GM10847 (cell line): ENCODE measurements around the gene C6orf132.

ENCODE experiments used
- POLR2A ChIP-seq: IDR thresholded peaks from 2 replicates; pipeline ENCODE4 v1.6.1; 2011; ENCODE audit not compliant: insufficient read length; ENCODE audit errors: extremely low read depth

Gene C6orf132

GRCh38 chr6:42128460-42129359 is 13.7 kb downstream of the C6orf132 start:
- no peak for TF ChIP-seq POLR2A

GRCh38 chr6:42125663-42126062 is 16.8 kb downstream of the C6orf132 start:
- TF ChIP-seq POLR2A: no peak

- no peak for TF ChIP-seq POLR2A
Measured at GRCh38 chr6:42125231-42125630, 17.2 kb downstream of the C6orf132 start.

DNA sequence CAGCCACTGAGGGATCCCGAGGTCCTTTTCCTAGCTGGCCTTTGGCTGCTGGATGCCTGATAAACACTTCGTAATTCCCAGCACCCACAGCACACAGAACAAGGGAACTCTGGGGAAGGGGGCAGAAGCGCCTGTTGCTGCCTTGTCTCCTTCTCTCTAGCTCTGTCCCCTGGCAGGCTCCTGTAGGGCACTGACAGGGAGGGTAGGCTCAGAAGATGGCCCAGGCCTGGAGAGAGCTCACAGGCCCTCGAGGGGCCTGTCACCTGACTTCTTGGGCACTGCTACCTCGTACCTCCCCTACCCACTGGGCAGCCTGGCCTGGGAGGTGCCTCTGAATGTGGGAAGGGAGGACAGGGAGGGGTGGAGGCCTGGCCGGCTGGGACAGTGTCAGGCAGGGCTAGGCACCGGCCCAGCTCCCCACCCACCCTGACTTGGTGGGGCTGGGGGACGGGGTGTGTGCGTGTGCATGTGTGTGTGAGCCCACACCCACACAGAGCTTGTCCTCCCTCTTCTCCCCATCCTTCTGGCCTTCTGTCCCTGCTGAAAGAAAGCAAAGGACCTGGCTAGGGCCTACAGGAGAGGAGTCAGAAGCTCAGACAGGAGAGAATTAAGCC is 18.1 kb downstream of the C6orf132 start:
- TF ChIP-seq POLR2A: no peak

GRCh38 chr6:42123379-42124103 is 18.9 kb downstream of the C6orf132 start:
- TF ChIP-seq POLR2A: no peak

DNA sequence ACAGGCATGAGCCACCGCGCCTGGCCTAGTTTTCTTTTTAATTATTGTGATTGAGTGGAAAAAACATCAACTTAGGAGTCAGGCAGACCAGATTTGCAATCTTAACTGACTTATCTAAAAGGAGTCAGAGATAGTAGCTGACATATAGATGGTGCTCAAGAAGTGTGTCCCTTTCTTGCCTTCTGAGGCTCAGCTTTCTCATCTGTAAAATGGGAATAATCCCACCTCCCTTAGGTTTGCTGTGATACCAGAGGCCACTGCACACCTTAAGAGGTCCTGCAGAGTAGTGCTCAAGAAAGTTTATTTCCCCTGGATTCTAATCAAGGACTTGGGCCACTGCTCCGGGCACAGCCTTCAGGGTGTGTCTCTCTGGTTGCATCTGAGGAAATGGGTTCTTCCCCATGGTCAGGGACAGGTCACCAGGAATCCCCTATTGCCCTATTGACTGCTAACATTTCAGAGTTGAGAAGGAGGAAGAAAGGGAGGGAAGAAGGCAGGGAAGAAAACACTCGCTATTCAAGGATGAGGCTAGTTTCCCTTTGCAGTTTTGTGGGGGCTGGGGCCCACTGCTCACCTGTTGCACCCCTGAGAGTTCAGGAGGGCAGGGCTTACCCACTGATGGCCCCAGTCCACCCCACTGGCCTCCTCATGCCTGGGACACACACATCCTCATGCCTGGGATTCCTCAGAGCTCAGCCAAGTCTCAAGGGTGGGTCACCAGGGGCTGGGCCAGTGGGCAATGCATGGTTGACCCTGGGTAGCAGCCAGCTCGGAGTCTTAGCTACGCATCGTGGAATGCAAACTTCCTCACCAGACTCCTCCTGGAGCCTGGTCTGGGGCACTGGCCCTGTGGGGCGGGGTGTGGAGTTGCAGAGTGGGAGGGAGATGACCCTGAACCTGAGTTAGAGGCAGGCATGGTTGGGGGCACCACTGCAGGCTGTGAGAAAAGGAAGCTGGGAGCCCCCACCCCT is 21.2 kb downstream of the C6orf132 start:
- no peak for TF ChIP-seq POLR2A

- TF ChIP-seq POLR2A: no peak
Measured at GRCh38 chr6:42118162-42119001, 24.0 kb downstream of the C6orf132 start.

DNA sequence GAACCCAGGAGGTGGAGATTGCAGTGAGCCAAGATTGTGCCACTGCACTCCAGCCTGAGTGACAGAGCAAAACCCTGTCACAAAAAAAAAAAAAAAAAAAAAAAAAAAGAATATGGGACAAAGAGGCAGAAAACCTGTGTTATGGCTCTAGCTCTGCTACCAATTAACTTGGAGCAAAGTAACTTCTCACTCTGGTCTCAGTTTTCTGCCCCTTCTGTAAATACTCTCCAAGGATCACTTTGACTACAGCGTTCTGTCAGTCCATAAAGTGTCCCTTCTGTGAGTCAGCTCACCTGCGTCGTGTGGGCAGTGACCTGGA is 24.6 kb downstream of the C6orf132 start:
- TF ChIP-seq POLR2A: no peak

DNA sequence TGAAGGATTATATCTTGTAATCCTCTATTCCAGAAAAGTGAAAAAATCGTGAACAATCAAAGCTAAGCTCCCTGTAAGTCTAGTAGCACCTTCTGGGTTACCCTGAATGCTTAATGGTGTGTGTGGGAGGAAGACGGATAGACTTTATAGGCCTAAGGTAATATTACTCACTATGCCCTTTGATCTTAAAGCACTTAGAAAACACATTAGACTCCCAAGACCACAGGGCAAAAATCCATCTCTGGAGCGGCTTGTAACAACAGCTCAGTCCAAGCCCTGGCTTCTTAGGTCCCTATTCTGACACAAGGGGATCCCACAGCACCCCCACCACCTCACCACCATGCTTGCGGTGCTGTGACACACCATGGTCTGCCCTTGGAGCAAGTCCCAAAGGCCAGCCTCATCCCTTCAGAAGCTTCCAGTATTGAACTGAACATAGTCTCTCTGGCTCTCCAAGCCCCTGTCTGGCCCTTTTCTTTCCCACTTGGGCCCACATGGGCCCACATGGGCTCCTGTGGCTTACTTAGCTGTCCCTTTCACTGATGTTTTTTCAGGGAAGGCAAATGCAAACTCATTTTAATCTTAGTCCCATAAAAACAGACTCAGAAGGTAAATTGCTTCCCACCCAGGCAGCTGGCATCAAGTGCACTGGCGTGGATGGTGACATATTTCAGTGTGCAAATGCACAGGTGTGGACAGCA is 28.3 kb downstream of the C6orf132 start:
- TF ChIP-seq POLR2A: no peak

DNA sequence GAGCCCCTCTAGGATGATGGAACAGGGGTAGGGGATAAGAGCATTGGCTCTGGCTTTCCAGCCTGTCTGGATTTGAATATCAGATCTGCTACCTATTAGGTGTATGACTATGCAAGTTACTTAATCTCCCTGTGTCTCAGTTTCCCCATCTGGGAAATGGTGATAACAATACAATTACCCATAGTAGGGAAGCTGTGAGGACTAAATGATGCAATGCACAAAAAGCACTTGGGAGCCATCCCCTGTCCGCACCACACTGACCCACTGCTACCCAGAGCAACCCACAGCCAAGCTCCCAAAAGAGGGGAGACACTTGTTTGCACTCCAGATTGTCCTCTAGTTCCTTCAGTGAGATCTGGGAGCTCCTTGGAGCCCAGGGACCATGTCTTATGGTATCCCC is 30.1 kb downstream of the C6orf132 start:
- no peak for TF ChIP-seq POLR2A

DNA sequence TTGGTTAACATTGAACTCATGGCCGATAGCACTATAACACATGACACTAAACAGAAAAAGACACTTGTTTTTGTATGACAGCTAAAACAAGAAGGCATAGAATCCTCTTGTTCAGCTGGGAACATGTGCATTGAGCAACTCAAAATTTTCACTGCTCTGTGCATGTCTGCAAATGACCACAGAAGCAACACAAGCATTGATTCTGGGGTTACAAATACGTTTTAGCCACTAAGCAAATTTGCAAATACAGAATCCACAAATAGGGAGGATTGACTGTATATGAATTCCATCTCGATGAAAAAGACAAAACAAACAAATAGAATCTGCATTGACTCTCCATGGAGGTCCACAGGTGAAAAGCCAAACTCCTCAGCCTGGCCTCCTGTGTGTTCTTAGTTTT is 31.7 kb downstream of the C6orf132 start:
- no peak for TF ChIP-seq POLR2A

DNA sequence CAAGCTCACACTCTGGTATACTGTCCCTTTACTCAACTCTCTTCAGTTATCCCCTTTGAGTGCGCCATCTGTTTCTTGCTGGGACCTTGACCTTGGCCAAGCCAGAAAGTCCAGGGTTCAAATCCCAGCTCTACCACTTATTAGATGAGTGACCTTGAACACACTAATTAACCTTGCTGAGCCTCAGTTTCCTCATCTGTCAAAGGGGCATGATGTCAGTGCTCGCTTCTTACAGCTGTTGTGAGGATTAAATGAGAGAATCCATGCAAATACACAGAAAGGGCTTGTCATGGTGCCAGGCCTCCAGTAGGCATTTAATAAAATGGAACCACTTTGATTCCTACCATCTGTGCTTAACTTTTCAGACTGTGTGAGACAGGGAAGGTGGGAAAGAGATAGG is 34.3 kb downstream of the C6orf132 start:
- TF ChIP-seq POLR2A: no peak
